DND-41 (cell line): Measurements from ENCODE around the gene DYSF.

Experiments
- CTCF ChIP-seq: IDR thresholded peaks from 2 replicates; pipeline ENCODE4 v1.5.1; 2012; ENCODE audit warnings: borderline replicate concordance, low read length, moderate library complexity, mild to moderate bottlenecking; ENCODE audit not compliant: poor library complexity, severe bottlenecking; ENCODE audit errors: extremely low read depth
- EZH2 ChIP-seq: IDR thresholded peaks from 3 replicates; pipeline ENCODE4 v1.6.1; 2012; ENCODE audit warnings: borderline replicate concordance, low read depth, mild to moderate bottlenecking, moderate library complexity, low read length, inconsistent platforms; ENCODE audit not compliant: severe bottlenecking

GRCh38 chr2:71455741-71456569 is 2.6 kb downstream of the DYSF start:
- no peak for TF ChIP-seq CTCF
- TF ChIP-seq EZH2 = no peak
